ENCODE results near the gene ZBTB7C. TPM values are rescaled to one million over a fixed set of nuclear protein-coding genes. Genes with fewer than 3 reads are reported as not detected.

ZBTB7C gene
- total and polyA plus RNA-seq, 2 of the 4 experiments (the other 2 are of a cell fraction) = not detected

- in situ Hi-C loops (cut with MboI; ENCODE audit: low sequenced_read_pairs) (no loop called here), intact Hi-C loops (cut with micrococcal nuclease) (no loop called here), dilution Hi-C loops (cut with HindIII; ENCODE audit: low sequenced_read_pairs, unreplicated experiment) (no loop called here)
- no peaks in the 10 kb centered on the region for H3K79me1 ChIP-seq (ENCODE audit: low read depth in 1 of 2, low read length in 2 of 2)
- H2BK15ac ChIP-seq (ENCODE audit: low read depth, low read length) = no peak overlapping the region
- H4K91ac ChIP-seq (ENCODE audit: insufficient read depth, low read depth, low read length) = no peak overlapping the region
- no peak overlapping the region for H3K9ac ChIP-seq (ENCODE audit: low read depth, low read length)
- no peak overlapping the region for H3K4ac ChIP-seq (ENCODE audit: low read depth, low read length)
- no peaks in the 10 kb centered on the region for H3K9me1 ChIP-seq (ENCODE audit: insufficient read depth, low read length)
- H3K27ac ChIP-seq (ENCODE audit: insufficient read depth, low read length) = no peak overlapping the region
- H2AFZ ChIP-seq (replicated peaks; ENCODE audit: low read length, poor library complexity) = no peak overlapping the region
- POLR2A ChIA-PET (ENCODE audit: unreplicated experiment) = no interaction called here
- no peak overlapping the region for H2BK5ac ChIP-seq (ENCODE audit: low read depth, low read length, poor library complexity, severe bottlenecking)
- H4K5ac ChIP-seq (ENCODE audit: low read depth, low read length) = no peak overlapping the region
- no peak overlapping the region for H2AK5ac ChIP-seq (ENCODE audit: low read depth, low read length)
- no peak overlapping the region for H2AK9ac ChIP-seq (replicated peaks; ENCODE audit: low read depth, low read length, poor library complexity)
- H4K8ac ChIP-seq (ENCODE audit: low read depth in 2 of 2, low read length in 2 of 2) = no peak overlapping the region
- no peaks in the 10 kb centered on the region for H4K20me1 ChIP-seq (ENCODE audit: insufficient read depth, low read length)
- H3K4me2 ChIP-seq (ENCODE audit: low read depth, low read length) = no peak overlapping the region
- no peak overlapping the region for H3K18ac ChIP-seq (ENCODE audit: low read depth, low read length)
- H3K9me3 ChIP-seq (ENCODE audit: control insufficient read depth, insufficient read depth, low read length) = peaks cover 6% of the 10 kb centered on the region
- no peaks in the 10 kb centered on the region for H3K4me1 ChIP-seq (ENCODE audit: control insufficient read depth, insufficient read depth, low read length)
- no peak for ATAC-seq (ENCODE audit: low read depth)
- WGBS, 2 experiments (ENCODE audit: extremely low coverage in 2 of 2, insufficient read length in 1 of 2) = no CpG with 5 or more reads among the region's 6 CpGs
- H3K56ac ChIP-seq (ENCODE audit: extremely low read depth, insufficient read depth, low read length) = no peak overlapping the region
- H2BK20ac ChIP-seq (ENCODE audit: low read depth, low read length) = no peak overlapping the region
- no peak for TF ChIP-seq NFE2L2 (IDR thresholded peaks at IDR 0.05; ENCODE audit: low read depth, low read length)
- no peak for TF ChIP-seq CEBPB (IDR thresholded peaks at IDR 0.05; ENCODE audit: low read depth, low read length)
- TF ChIP-seq RFX5 (IDR thresholded peaks at IDR 0.05; ENCODE audit: low read depth, low read length) = no peak
- no peak for TF ChIP-seq MAZ (IDR thresholded peaks at IDR 0.05; ENCODE audit: borderline replicate concordance, low read depth, low read length)
- TF ChIP-seq FOS (IDR thresholded peaks at IDR 0.05; ENCODE audit: low read depth, low read length) = no peak
- no peak for TF ChIP-seq CHD1 (IDR thresholded peaks at IDR 0.05; ENCODE audit: low read depth, low read length)
- no peak for TF ChIP-seq CTCF (conservative IDR thresholded peaks at IDR 0.05; ENCODE audit: low read depth, low read length)
- no peak for TF ChIP-seq BHLHE40 (IDR thresholded peaks at IDR 0.05; ENCODE audit: low read depth, low read length)
- TF ChIP-seq MXI1 (IDR thresholded peaks at IDR 0.05; ENCODE audit: borderline replicate concordance, low read depth, low read length) = no peak
- TF ChIP-seq USF2 (IDR thresholded peaks at IDR 0.05; ENCODE audit: low read depth, low read length) = no peak
- no peak for TF ChIP-seq RCOR1 (IDR thresholded peaks at IDR 0.05; ENCODE audit: insufficient replicate concordance, low read length)
- TF ChIP-seq SMC3 (IDR thresholded peaks at IDR 0.05; ENCODE audit: low read depth, low read length) = no peak
- TF ChIP-seq POLR2A (IDR thresholded peaks at IDR 0.05; ENCODE audit: low read depth, low read length) = no peak
- TF ChIP-seq ELK1 (IDR thresholded peaks at IDR 0.05; ENCODE audit: borderline replicate concordance, low read depth, low read length) = no peak
- no peak for TF ChIP-seq MAFK (IDR thresholded peaks at IDR 0.05; ENCODE audit: low read depth, low read length)
- no peak for TF ChIP-seq RAD21 (IDR thresholded peaks at IDR 0.05; ENCODE audit: low read length)
- CTCF ChIA-PET = no interaction called here
- H3K14ac ChIP-seq (replicated peaks; ENCODE audit: low read depth, low read length) = no peak overlapping the region
- no peak overlapping the region for H3K4me3 ChIP-seq (ENCODE audit: insufficient read depth, low read depth, low read length)
- no TSS peak for BruUV-seq (replicated peaks)
- H3K36me3 ChIP-seq (ENCODE audit: control insufficient read depth, insufficient read depth, low read length) = no peaks in the 10 kb centered on the region
- DNase-seq = no peak
- H3K27me3 ChIP-seq (ENCODE audit: control insufficient read depth, insufficient read depth, low read length) = peaks cover 10% of the 10 kb centered on the region
- H3K23ac ChIP-seq (ENCODE audit: low read depth, low read length) = no peak overlapping the region
- H2BK120ac ChIP-seq (ENCODE audit: low read depth, low read length) = no peak overlapping the region
These were observed 416.2 kb downstream of the ZBTB7C start for GRCh38 chr18:47992976-47993375.
